ENCODE measurements around the gene OXA1L. TPM values are rescaled to one million over a fixed set of nuclear protein-coding genes. Genes with fewer than 3 reads are reported as not detected.
"Not testable (repeated sequence)": the region's sequence is repeated elsewhere in the genome, so short reads cannot be mapped to it uniquely, and the experiment has no call there.

Gene OXA1L
- total RNA-seq, 1 donor from 2014 or later: 81.2 TPM

- peaks cover 2% of the 10 kb centered on the region for H3K27me3 ChIP-seq (ENCODE audit: insufficient read depth, low read length)
- no peak overlapping the region for H2AFZ ChIP-seq (ENCODE audit: low read depth, low read length)
- H3K27ac Mint-ChIP-seq (ENCODE audit: unreplicated experiment): no peak overlapping the region
- no peaks in the 10 kb centered on the region for H3K36me3 Mint-ChIP-seq (ENCODE audit: low read depth, unreplicated experiment)
- no peak overlapping the region for H3K9ac ChIP-seq (ENCODE audit: low read length)
- H4K20me1 ChIP-seq (ENCODE audit: insufficient read depth, low read length): no peaks in the 10 kb centered on the region
- H3K4me2 ChIP-seq (ENCODE audit: low read length): no peak overlapping the region
- no peaks in the 10 kb centered on the region for H3K79me2 ChIP-seq (ENCODE audit: insufficient read depth, low read length)
- no peaks in the 10 kb centered on the region for H3K4me1 ChIP-seq (ENCODE audit: insufficient read depth, low read length)
- no peak overlapping the region for H3K4me3 Mint-ChIP-seq (ENCODE audit: unreplicated experiment)
- H3K9me3 ChIP-seq (ENCODE audit: insufficient read depth, low read depth, low read length): no peaks in the 10 kb centered on the region
- FAIRE-seq (no peak), DNase-seq (ENCODE audit: low read depth) (no peak)
- H3K27ac ChIP-seq (ENCODE audit: low read depth, low read length): no peak overlapping the region
- H3K9me3 Mint-ChIP-seq (ENCODE audit: unreplicated experiment): peaks cover 2% of the 10 kb centered on the region
- peaks cover 7% of the 10 kb centered on the region for H3K27me3 Mint-ChIP-seq (ENCODE audit: low read depth, unreplicated experiment)
- no peaks in the 10 kb centered on the region for H3K36me3 ChIP-seq (ENCODE audit: insufficient read depth, low read length)
- no peak overlapping the region for H3K4me3 ChIP-seq (ENCODE audit: insufficient read depth, low read depth, low read length)
- TF ChIP-seq CTCF (IDR thresholded peaks at IDR 0.05; ENCODE audit: insufficient read depth, low read depth, low read length) (no peak), EZH2 (IDR thresholded peaks at IDR 0.05; ENCODE audit: insufficient read depth, low read length) (no peak)
- H3K4me1 Mint-ChIP-seq (ENCODE audit: low read depth, unreplicated experiment): peaks cover 2% of the 10 kb centered on the region
Observed at GRCh38 chr14:22735096-22735495, 31.4 kb upstream of the OXA1L start.

- not testable (repeated sequence) for DNase-seq (ENCODE audit: low read depth); H3K4me3 Mint-ChIP-seq (ENCODE audit: unreplicated experiment); H3K9ac ChIP-seq (ENCODE audit: low read length); H2AFZ ChIP-seq (ENCODE audit: low read depth, low read length); H3K4me1 Mint-ChIP-seq (ENCODE audit: low read depth, unreplicated experiment); H3K4me1 ChIP-seq (ENCODE audit: insufficient read depth, low read length); H3K9me3 Mint-ChIP-seq (ENCODE audit: unreplicated experiment); H3K4me2 ChIP-seq (ENCODE audit: low read length); H3K27me3 ChIP-seq (ENCODE audit: insufficient read depth, low read length); H3K27ac ChIP-seq (ENCODE audit: low read depth, low read length); H3K27ac Mint-ChIP-seq (ENCODE audit: unreplicated experiment); H3K9me3 ChIP-seq (ENCODE audit: insufficient read depth, low read depth, low read length); FAIRE-seq; H3K4me3 ChIP-seq (ENCODE audit: insufficient read depth, low read depth, low read length); H3K36me3 Mint-ChIP-seq (ENCODE audit: low read depth, unreplicated experiment); H3K36me3 ChIP-seq (ENCODE audit: insufficient read depth, low read length); H3K79me2 ChIP-seq (ENCODE audit: insufficient read depth, low read length); H4K20me1 ChIP-seq (ENCODE audit: insufficient read depth, low read length); H3K27me3 Mint-ChIP-seq (ENCODE audit: low read depth, unreplicated experiment)
Observed at GRCh38 chr14:22736384-22736783, 30.1 kb upstream of the OXA1L start.

- no peak for TF ChIP-seq CTCF (IDR thresholded peaks at IDR 0.05; ENCODE audit: insufficient read depth, low read depth, low read length)
- no peak for TF ChIP-seq EZH2 (IDR thresholded peaks at IDR 0.05; ENCODE audit: insufficient read depth, low read length)
- no peaks in the 10 kb centered on the region for H3K4me1 ChIP-seq (ENCODE audit: insufficient read depth, low read length)
- no peak overlapping the region for H3K27ac Mint-ChIP-seq (ENCODE audit: unreplicated experiment)
- no peaks in the 10 kb centered on the region for H3K36me3 Mint-ChIP-seq (ENCODE audit: low read depth, unreplicated experiment)
- H3K9ac ChIP-seq (ENCODE audit: low read length): no peak overlapping the region
- no peaks in the 10 kb centered on the region for H3K36me3 ChIP-seq (ENCODE audit: insufficient read depth, low read length)
- no peaks in the 10 kb centered on the region for H3K27me3 ChIP-seq (ENCODE audit: insufficient read depth, low read length)
- H3K4me1 Mint-ChIP-seq (ENCODE audit: low read depth, unreplicated experiment): peaks cover 2% of the 10 kb centered on the region
- FAIRE-seq: no peak
- no peak overlapping the region for H3K4me3 Mint-ChIP-seq (ENCODE audit: unreplicated experiment)
- H3K4me2 ChIP-seq (ENCODE audit: low read length): no peak overlapping the region
- DNase-seq (ENCODE audit: low read depth): no peak
- peaks cover 2% of the 10 kb centered on the region for H3K9me3 Mint-ChIP-seq (ENCODE audit: unreplicated experiment)
- no peaks in the 10 kb centered on the region for H3K9me3 ChIP-seq (ENCODE audit: insufficient read depth, low read depth, low read length)
- no peak overlapping the region for H2AFZ ChIP-seq (ENCODE audit: low read depth, low read length)
- H3K79me2 ChIP-seq (ENCODE audit: insufficient read depth, low read length): no peaks in the 10 kb centered on the region
- no peak overlapping the region for H3K27ac ChIP-seq (ENCODE audit: low read depth, low read length)
- no peaks in the 10 kb centered on the region for H3K27me3 Mint-ChIP-seq (ENCODE audit: low read depth, unreplicated experiment)
- H4K20me1 ChIP-seq (ENCODE audit: insufficient read depth, low read length): no peaks in the 10 kb centered on the region
- H3K4me3 ChIP-seq (ENCODE audit: insufficient read depth, low read depth, low read length): no peak overlapping the region
Observed at GRCh38 chr14:22737052-22737451, 29.4 kb upstream of the OXA1L start.
